PFSK-1 (cell line): ENCODE data around the gene MAN1C1.

Experiments used
- SIN3A ChIP-seq: IDR thresholded peaks from 2 replicates; pipeline ENCODE4 v1.6.1; 2012; ENCODE audit warnings: mild to moderate bottlenecking, low read length, moderate library complexity, borderline replicate concordance; ENCODE audit not compliant: insufficient read depth
- TAF1 ChIP-seq: IDR thresholded peaks from 2 replicates; pipeline ENCODE4 v1.6.1; 2012; ENCODE audit warnings: low read length, control low read depth, borderline replicate concordance; ENCODE audit not compliant: insufficient read depth

GRCh38 chr1:25716320-25716719, 99.7 kb downstream of the MAN1C1 start:
- TF ChIP-seq SIN3A (no peak), TAF1 (no peak)
